Measurements from ENCODE around the gene TAGLN2.
"Not testable (repeated sequence)": the region's sequence is repeated elsewhere in the genome, so short reads cannot be mapped to it uniquely, and the experiment has no call there.

Gene TAGLN2

GRCh38 chr1:159899634-159900033 is 25.7 kb downstream of the TAGLN2 start:
- not testable (repeated sequence) for DNase-seq (ENCODE audit: low spot score)

GRCh38 chr1:159898527-159898926 is 26.8 kb downstream of the TAGLN2 start:
- DNase-seq (ENCODE audit: low spot score), result no peak

GRCh38 chr1:159897962-159898361 is 27.3 kb downstream of the TAGLN2 start:
- no peak for DNase-seq (ENCODE audit: low spot score)

GRCh38 chr1:159896546-159896930 is 28.8 kb downstream of the TAGLN2 start:
- DNase-seq (ENCODE audit: low spot score), result no peak

- no peak for DNase-seq (ENCODE audit: low spot score)
Observed at GRCh38 chr1:159895836-159896545, 29.3 kb downstream of the TAGLN2 start.

GRCh38 chr1:159895286-159895685 is 30.0 kb downstream of the TAGLN2 start:
- no peak for DNase-seq (ENCODE audit: low spot score)

GRCh38 chr1:159892944-159893343 is 32.4 kb downstream of the TAGLN2 start:
- DNase-seq (ENCODE audit: low spot score), result no peak

GRCh38 chr1:159891275-159892157 is 33.8 kb downstream of the TAGLN2 start:
- peak; percentile 85 for DNase-seq (ENCODE audit: low spot score)

- DNase-seq (ENCODE audit: low spot score), result no peak
Observed at GRCh38 chr1:159890390-159890789, 34.9 kb downstream of the TAGLN2 start.

- DNase-seq (ENCODE audit: low spot score), result peak; percentile 29
Observed at GRCh38 chr1:159889821-159890252, 35.5 kb downstream of the TAGLN2 start.

DNA sequence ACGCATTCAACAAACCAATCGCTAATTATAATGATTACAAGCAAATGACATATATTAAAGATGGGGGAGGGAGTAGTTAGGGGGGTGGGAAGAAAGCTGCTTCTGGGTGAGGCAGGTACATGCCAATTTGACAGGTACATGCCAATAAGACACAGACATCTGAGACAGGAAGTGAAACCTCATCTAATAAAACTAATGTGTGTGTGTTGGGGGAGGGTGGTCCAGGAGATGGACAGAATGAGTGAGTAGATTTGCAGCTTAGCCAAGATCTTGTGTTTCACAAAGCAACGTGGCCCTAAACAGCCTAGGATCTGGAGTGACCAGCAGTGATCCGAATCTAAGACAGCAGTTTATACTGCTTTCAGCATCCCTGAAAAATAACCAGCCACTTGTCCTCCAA is 36.1 kb downstream of the TAGLN2 start:
- DNase-seq (ENCODE audit: low spot score), result no peak

DNA sequence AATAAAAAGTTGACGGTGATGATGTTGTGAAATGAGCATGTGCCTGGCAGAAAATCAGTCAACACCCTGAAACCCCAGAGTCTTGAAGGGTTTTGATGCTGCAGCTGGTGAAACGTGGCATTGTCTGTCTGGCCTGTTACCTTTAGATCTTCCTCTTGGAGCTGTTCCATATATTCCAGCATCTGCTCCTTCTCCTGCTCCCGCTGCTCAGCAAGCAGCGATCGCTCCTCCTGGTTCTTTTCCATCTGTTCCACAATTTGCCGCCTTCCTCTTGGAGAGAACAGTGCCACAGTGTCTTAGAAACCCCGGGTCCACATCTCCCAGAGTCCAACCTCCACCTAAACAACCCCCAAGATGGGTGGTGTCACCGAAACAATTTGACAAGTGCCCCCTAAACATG is 41.0 kb downstream of the TAGLN2 start:
- DNase-seq (ENCODE audit: low spot score), result no peak

DNA sequence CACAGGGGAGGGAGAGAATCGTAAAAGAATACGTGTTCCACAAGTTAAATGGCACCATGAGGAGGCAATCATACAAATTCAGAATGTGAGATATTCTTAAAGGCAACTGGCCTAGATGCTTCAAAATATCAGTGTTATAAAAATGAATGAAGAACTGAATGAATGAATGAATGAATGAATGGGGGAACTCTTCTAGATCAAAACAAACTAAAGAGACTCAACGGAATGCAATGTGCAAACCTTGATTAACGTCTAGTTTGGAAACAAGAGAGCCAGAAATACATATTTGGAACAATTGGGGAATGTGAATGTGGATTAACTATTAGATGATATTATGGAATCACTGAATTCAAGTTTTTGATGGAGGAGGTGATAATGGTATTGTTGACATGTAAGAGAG is 42.2 kb downstream of the TAGLN2 start:
- DNase-seq (ENCODE audit: low spot score), result no peak

GRCh38 chr1:159882527-159882862 is 42.8 kb downstream of the TAGLN2 start:
- DNase-seq (ENCODE audit: low spot score), result no peak

DNA sequence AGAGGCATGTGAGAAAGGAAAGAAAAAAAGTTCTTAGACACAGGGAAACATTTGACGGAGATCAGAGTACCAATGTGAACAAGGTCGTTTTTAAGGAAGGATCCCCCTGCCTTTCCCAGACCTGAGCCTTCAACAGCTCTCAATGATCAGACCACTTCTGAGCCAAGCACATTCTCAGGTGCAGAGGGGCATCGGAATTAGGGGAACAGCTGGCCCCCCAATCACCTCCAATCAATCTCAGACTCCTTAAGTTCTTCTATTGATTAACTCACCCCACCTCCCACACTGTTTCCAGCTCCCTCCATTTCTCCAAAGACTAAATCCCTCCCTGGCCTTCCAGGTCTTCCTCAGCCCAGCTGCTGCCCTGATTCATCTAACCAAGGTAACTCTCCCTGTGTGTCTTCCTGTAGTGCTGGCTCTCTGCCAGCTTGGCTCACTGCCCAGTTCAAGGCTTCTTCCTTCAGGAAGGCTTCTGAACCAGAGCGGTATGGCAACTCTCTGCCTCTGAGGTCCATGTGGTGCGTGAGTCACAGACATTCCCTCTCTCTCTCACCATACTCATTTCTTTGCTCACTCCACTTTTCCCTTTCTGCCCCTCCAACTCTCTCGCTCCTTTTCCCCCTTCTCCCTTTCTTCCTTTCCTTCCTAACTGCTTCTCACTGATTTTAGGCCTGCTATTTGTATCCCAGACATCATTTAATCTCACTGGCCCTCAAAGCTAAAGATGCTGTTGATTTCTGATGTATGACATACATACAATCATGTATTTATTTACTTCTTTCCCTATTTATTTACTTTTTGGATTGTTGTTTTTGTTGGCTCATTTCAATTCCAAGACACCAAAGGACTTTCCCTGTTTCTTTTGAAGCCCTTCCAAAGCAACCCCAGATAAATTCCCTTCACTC is 43.4 kb downstream of the TAGLN2 start:
- DNase-seq (ENCODE audit: low spot score), result peak; percentile 32

DNA sequence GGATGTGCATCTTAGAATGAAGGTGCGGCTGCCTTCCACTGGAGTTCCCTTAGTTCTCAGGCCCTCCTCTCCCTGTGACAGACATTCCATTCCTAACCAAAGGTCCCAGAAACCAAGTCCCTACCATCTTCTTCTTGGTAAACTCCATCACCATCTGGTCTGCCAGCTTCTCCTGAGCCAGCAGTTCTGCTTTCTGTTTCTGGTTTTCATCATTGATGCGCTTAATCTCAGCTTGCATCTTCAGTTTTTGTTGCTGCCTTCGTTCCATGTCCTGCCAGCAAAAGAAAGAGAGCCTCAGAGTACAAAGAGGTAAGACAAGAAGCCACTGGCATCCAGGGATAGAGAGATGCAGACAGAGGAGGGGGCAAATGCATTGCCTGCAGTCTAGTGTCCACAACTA is 44.9 kb downstream of the TAGLN2 start:
- no peak for DNase-seq (ENCODE audit: low spot score)

GRCh38 chr1:159879977-159880376 is 45.3 kb downstream of the TAGLN2 start:
- no peak for DNase-seq (ENCODE audit: low spot score)

GRCh38 chr1:159879136-159879535 is 46.2 kb downstream of the TAGLN2 start:
- DNase-seq (ENCODE audit: low spot score), result no peak

DNA sequence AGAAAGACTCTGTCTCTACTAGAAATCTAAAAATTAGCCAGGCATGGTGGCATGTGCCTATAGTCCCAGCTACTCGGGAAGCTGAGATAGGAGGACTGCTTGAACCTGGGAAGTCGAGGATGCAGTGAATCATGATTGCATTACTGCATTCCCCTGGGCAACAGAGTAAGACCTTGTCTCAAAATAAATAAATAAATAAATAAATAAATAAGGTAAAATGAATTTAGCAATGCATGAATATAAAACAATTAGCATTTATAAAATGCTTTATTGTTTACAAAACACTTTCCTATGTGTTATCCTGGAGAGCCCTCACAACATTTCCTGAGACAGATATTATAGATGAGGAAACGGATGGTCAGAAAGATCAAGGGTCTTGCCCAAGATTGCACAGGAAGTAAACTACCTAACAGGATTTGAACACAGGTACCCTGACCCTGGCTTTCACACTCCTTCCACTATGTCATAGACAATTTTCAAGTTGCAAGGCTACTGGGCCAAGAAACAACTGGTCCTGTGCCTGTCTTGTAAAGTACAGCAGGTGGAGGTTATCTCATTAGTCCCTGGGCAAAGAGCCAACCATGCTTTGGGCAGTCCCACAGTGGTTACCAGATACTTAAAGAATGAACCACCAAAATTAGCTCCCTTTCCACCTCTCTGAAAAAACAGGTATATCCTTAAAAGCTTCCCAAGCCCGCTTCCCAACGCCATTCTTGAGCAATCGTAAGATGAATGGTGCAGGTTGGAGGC is 47.4 kb downstream of the TAGLN2 start:
- no peak for DNase-seq (ENCODE audit: low spot score)

DNA sequence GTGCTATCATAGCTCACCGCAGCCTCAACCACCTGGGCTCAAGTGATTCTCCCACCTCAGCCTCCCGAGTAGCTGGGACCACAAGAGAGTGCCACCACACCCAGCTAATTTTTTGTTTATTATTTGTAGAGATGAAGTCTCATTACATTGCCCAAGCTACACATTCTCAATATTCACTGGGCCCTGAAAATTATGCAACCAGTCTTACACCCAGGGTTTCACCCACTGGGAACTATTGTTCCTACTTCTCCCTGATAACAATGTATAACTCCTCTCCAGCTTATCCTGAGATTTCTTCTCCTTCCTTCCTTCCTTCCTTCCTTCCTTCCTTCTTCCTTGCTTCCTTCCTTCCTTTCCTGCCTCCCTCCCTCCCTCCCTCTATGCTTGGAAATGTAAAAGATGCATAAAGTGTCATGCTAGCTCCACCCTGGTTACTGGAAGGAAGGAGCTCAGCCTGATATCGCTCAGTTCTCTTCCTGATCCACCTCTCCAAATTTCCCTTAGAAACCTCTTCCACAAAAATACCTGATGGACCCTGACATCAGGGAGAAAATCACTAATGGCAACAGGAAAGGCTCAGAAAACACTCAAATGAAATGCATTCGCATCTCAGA is 51.7 kb downstream of the TAGLN2 start:
- DNase-seq (ENCODE audit: low spot score), result no peak

DNA sequence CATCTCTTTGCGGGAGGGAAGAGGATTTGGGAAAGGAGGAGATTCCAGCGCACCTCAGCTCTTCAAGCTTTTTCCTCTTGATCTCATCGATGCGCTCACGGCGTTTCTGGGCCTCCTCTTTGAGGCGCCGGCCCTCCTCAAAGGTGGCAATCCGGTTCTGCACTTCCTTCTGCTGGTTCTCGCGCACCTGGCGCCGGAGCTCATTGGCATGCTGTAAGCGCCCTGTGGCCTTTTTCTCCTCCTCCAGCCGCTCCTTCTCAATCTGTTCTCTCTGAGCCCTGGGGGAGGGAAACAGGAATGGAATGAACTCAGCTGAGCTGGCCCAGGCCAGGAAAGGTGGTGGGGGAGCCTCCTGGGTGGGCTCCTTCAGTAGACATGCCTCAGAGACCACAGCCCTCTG is 52.4 kb downstream of the TAGLN2 start:
- DNase-seq (ENCODE audit: low spot score), result no peak

Data from CD4-positive, alpha-beta T cell treated with Interleukin-15 for 4 hours (primary cell).